Measurements from ENCODE around the gene CTAG1A. TPM values are rescaled to one million over a fixed set of nuclear protein-coding genes. Genes with fewer than 3 reads are reported as not detected.
"Not testable (repeated sequence)": the region's sequence is repeated elsewhere in the genome, so short reads cannot be mapped to it uniquely, and the experiment has no call there.

Gene CTAG1A
- total RNA-seq, 1 experiment from 2014 or later: not detected

GRCh38 chrX:154560326-154560725, 24.6 kb upstream of the CTAG1A start:
- DNase-seq (ENCODE audit: low spot score); in situ Hi-C loops (cut with HindIII; ENCODE audit: low sequenced_read_pairs): not testable (repeated sequence)

GRCh38 chrX:154562295-154562694, 22.6 kb upstream of the CTAG1A start:
- in situ Hi-C loops (cut with HindIII; ENCODE audit: low sequenced_read_pairs); DNase-seq (ENCODE audit: low spot score): not testable (repeated sequence)

GRCh38 chrX:154570361-154570760, 14.6 kb upstream of the CTAG1A start:
- DNase-seq (ENCODE audit: low spot score); in situ Hi-C loops (cut with HindIII; ENCODE audit: low sequenced_read_pairs): not testable (repeated sequence)

- in situ Hi-C loops (cut with HindIII; ENCODE audit: low sequenced_read_pairs); DNase-seq (ENCODE audit: low spot score): not testable (repeated sequence)
Measured at GRCh38 chrX:154573061-154573460, 11.9 kb upstream of the CTAG1A start.

GRCh38 chrX:154575076-154575475, 9.9 kb upstream of the CTAG1A start:
- in situ Hi-C loops (cut with HindIII; ENCODE audit: low sequenced_read_pairs): not testable (repeated sequence)

GRCh38 chrX:154582994-154583393, 1.9 kb upstream of the CTAG1A start:
- in situ Hi-C loops (cut with HindIII; ENCODE audit: low sequenced_read_pairs); DNase-seq (ENCODE audit: low spot score): not testable (repeated sequence)

More at GRCh38 chrX:154575076-154575475, 9.9 kb upstream of the CTAG1A start:
- DNase-seq (ENCODE audit: low spot score): not testable (repeated sequence)

GRCh38 chrX:154590415-154590814, 5.5 kb downstream of the CTAG1A start:
- DNase-seq (ENCODE audit: low spot score): not testable (repeated sequence)

GRCh38 chrX:154592505-154592904, 7.6 kb downstream of the CTAG1A start:
- DNase-seq (ENCODE audit: low spot score): no peak
- in situ Hi-C loops (cut with HindIII; ENCODE audit: low sequenced_read_pairs): no loop called here

More at GRCh38 chrX:154590415-154590814, 5.5 kb downstream of the CTAG1A start:
- in situ Hi-C loops (cut with HindIII; ENCODE audit: low sequenced_read_pairs): not testable (repeated sequence)

GRCh38 chrX:154593201-154593600, 8.3 kb downstream of the CTAG1A start:
- in situ Hi-C loops (cut with HindIII; ENCODE audit: low sequenced_read_pairs): no loop called here
- no peak for DNase-seq (ENCODE audit: low spot score)

GRCh38 chrX:154594491-154594890, 9.6 kb downstream of the CTAG1A start:
- DNase-seq (ENCODE audit: low spot score): no peak
- in situ Hi-C loops (cut with HindIII; ENCODE audit: low sequenced_read_pairs): no loop called here

GRCh38 chrX:154595559-154596249, 10.8 kb downstream of the CTAG1A start:
- in situ Hi-C loops (cut with HindIII; ENCODE audit: low sequenced_read_pairs): no loop called here
- DNase-seq (ENCODE audit: low spot score): no peak

- in situ Hi-C loops (cut with HindIII; ENCODE audit: low sequenced_read_pairs): no loop called here
Measured at GRCh38 chrX:154596290-154596929, 11.5 kb downstream of the CTAG1A start.

GRCh38 chrX:154597221-154597620, 12.3 kb downstream of the CTAG1A start:
- no peak for DNase-seq (ENCODE audit: low spot score)
- in situ Hi-C loops (cut with HindIII; ENCODE audit: low sequenced_read_pairs): no loop called here

More at GRCh38 chrX:154596290-154596929, 11.5 kb downstream of the CTAG1A start:
- DNase-seq (ENCODE audit: low spot score): no peak

GRCh38 chrX:154598656-154599055, 13.7 kb downstream of the CTAG1A start:
- in situ Hi-C loops (cut with HindIII; ENCODE audit: low sequenced_read_pairs): no loop called here
- no peak for DNase-seq (ENCODE audit: low spot score)

- no peak for DNase-seq (ENCODE audit: low spot score)
- in situ Hi-C loops (cut with HindIII; ENCODE audit: low sequenced_read_pairs): no loop called here
Measured at GRCh38 chrX:154599531-154599930, 14.6 kb downstream of the CTAG1A start.

GRCh38 chrX:154600759-154601374, 15.9 kb downstream of the CTAG1A start:
- no peak for DNase-seq (ENCODE audit: low spot score)
- in situ Hi-C loops (cut with HindIII; ENCODE audit: low sequenced_read_pairs): no loop called here

GRCh38 chrX:154602226-154602625, 17.3 kb downstream of the CTAG1A start:
- in situ Hi-C loops (cut with HindIII; ENCODE audit: low sequenced_read_pairs): no loop called here
- DNase-seq (ENCODE audit: low spot score): no peak

- no peak for DNase-seq (ENCODE audit: low spot score)
- in situ Hi-C loops (cut with HindIII; ENCODE audit: low sequenced_read_pairs): no loop called here
Measured at GRCh38 chrX:154602766-154603437, 18.0 kb downstream of the CTAG1A start.
